K562 (cell line): ENCODE measurements around the gene DLL4. TPM values are rescaled to one million over a fixed set of nuclear protein-coding genes. Genes with fewer than 3 reads are reported as not detected.

Experiments
- ATAC-seq: fragments of 200-7000 bp; cut with Tn5 transposase; 3 replicates; pipeline ENCODE4 v1.9.1; 2020; ENCODE audit warnings: moderate library complexity
- BruUV-seq: library from RNA; stranded (reverse); fragments of 400-500 nt; replicated peaks from 2 replicates; lab custom pipeline; 2021; lab: Mats Ljungman, UMichigan
- CTCF ChIA-PET: fragments of 300-600 bp; formaldehyde crosslinking; extraction: SDS; loops from one replicate; lab custom pipeline; 2021; ENCODE audit warnings: low intra/inter-chr PET ratio; lab: Yijun Ruan, JAX
- POLR2A ChIA-PET: fragments of 300-600, 350-650 bp; sonication (Branson Sonifier 250); formaldehyde crosslinking; extraction: SDS; loops from one replicate; lab custom pipeline; 2021; ENCODE audit warnings: antibody characterized with exemption, inconsistent platforms; lab: Yijun Ruan, JAX
- DNase-seq, 4 experiments: peaks; one replicate each; pipeline versions ENCODE4 v3.0.0 to v3.0.0-alpha.2; 2011 to 2018; ENCODE audit warnings: low spot score in 3 of 4, mixed read lengths in 3 of 4; ENCODE audit errors: extremely low read depth in 1 of 4
- FAIRE-seq: peaks from 2 replicates; lab custom pipeline; 2011; peaks lifted over from hg19 to GRCh38; lab: Jason Lieb, UNC
- H2AFZ ChIP-seq: 2 replicates; pipeline ENCODE4 v1.6.0; 2011; ENCODE audit warnings: low read depth, low read length, control low read depth, inconsistent platforms
- H3K27ac ChIP-seq: fragments of 200-600 bp; 3 replicates; pipeline ENCODE4 v1.8.0; 2011; ENCODE audit warnings: low read depth, mild to moderate bottlenecking, control low read depth, inconsistent platforms, low read length, moderate library complexity, mixed read lengths; ENCODE audit errors: extremely low read depth
- H3K27me3 ChIP-seq, 2 experiments: fragments of 300-600 bp in 1 of 2; 2 replicates in 1 of 2; 3 replicates in 1 of 2; pipeline versions ENCODE4 v1.6.0 to v1.8.0; 2011; ENCODE audit warnings: inconsistent platforms in 2 of 2, low read length in 2 of 2, mild to moderate bottlenecking in 1 of 2, mixed read lengths in 1 of 2, moderate library complexity in 1 of 2; ENCODE audit not compliant: control insufficient read depth in 2 of 2, insufficient read depth in 2 of 2
- H3K36me3 ChIP-seq: fragments of 300-600 bp; 3 replicates; pipeline ENCODE4 v1.8.0; 2011; ENCODE audit warnings: mild to moderate bottlenecking, low read length, inconsistent platforms; ENCODE audit not compliant: control insufficient read depth, insufficient read depth
- H3K4me1 ChIP-seq, 2 experiments: fragments of 200-600 bp in 1 of 2; replicated peaks in 1 of 2; 2 replicates in 1 of 2; 3 replicates in 1 of 2; pipeline versions ENCODE4 v1.5.1 to v1.8.0; 2011; ENCODE audit warnings: inconsistent platforms in 2 of 2, low read length in 2 of 2, mild to moderate bottlenecking in 1 of 2, mixed read lengths in 1 of 2, moderate library complexity in 1 of 2; ENCODE audit not compliant: control insufficient read depth in 2 of 2, insufficient read depth in 2 of 2
- H3K4me2 ChIP-seq: 2 replicates; pipeline ENCODE4 v1.6.1; 2011; ENCODE audit warnings: low read length, control low read depth, inconsistent platforms, mixed read lengths; ENCODE audit not compliant: insufficient read depth
- H3K4me3 ChIP-seq: fragments of 200-600 bp; sonication (generic), shearing (Covaris generic); 2 replicates; pipeline ENCODE4 v1.5.1; 2016; ENCODE audit warnings: control low read depth, inconsistent platforms
- H3K79me2 ChIP-seq: fragments of 200-600 bp; 3 replicates; pipeline ENCODE4 v1.8.0; 2011; ENCODE audit warnings: low read length, inconsistent platforms; ENCODE audit not compliant: control insufficient read depth, insufficient read depth
- H3K9ac ChIP-seq, 2 experiments: 2 replicates each; pipeline versions ENCODE4 v1.6.0 to v1.6.1; 2011; ENCODE audit warnings: low read depth in 2 of 2, low read length in 2 of 2, control low read depth in 1 of 2, inconsistent platforms in 1 of 2, mild to moderate bottlenecking in 1 of 2, mixed read lengths in 1 of 2; ENCODE audit not compliant: insufficient read depth in 1 of 2
- H3K9me1 ChIP-seq: one replicate; pipeline ENCODE4 v1.6.0; 2011; ENCODE audit warnings: inconsistent platforms, mild to moderate bottlenecking, low read length, moderate library complexity; ENCODE audit not compliant: control insufficient read depth, insufficient read depth
- H3K9me3 ChIP-seq: replicated peaks from 2 replicates; pipeline ENCODE4 v1.5.1; 2011; ENCODE audit warnings: low read depth, low read length, inconsistent platforms; ENCODE audit not compliant: control insufficient read depth, insufficient read depth
- H4K20me1 ChIP-seq: replicated peaks from 2 replicates; pipeline ENCODE4 v1.6.1; 2011; ENCODE audit warnings: low read length, inconsistent platforms, mixed read lengths; ENCODE audit not compliant: control insufficient read depth, insufficient read depth
- CAMTA2 ChIP-seq: fragments of 250-450 bp; sonication (Bioruptor Pico); conservative IDR thresholded peaks from 2 replicates; pipeline ENCODE4 v1.5.1; 2022
- GTF2B ChIP-seq: IDR thresholded peaks from 2 replicates; pipeline ENCODE4 v1.6.1; 2011; ENCODE audit not compliant: insufficient read length; ENCODE audit errors: extremely low read depth
- MCM5 ChIP-seq: fragments of 450-650 bp; IDR thresholded peaks from 2 replicates; pipeline ENCODE4 v1.6.1; 2016; ENCODE audit warnings: low read depth
- MYBL2 ChIP-seq, 2 experiments: fragments of 450-650 bp in 1 of 2; sonication (generic) in 1 of 2; formaldehyde crosslinking in 1 of 2; IDR thresholded peaks; 2 replicates each; pipeline versions ENCODE4 v1.6.1 to v1.8.1; 2017 to 2022; ENCODE audit warnings: borderline replicate concordance in 1 of 2, inconsistent platforms in 1 of 2, low read depth in 1 of 2, mild to moderate bottlenecking in 1 of 2, missing genetic modification reagents in 1 of 2, moderate library complexity in 1 of 2
- SRSF1 ChIP-seq: fragments of 200-400 bp; formaldehyde crosslinking; IDR thresholded peaks from 2 replicates; pipeline ENCODE4 v1.6.1; 2017; ENCODE audit warnings: mild to moderate bottlenecking, low read depth, low read length, moderate library complexity
- ZNF133 ChIP-seq: fragments of 250-450 bp; sonication (Bioruptor Pico); IDR thresholded peaks from 2 replicates; pipeline ENCODE4 v1.4.0; 2020; ENCODE audit warnings: mild to moderate bottlenecking
- ZNF134 ChIP-seq: fragments of 250-450 bp; sonication (Bioruptor Pico); conservative IDR thresholded peaks from 2 replicates; pipeline ENCODE4 v1.4.0; 2020
- ZNF436 ChIP-seq: fragments of 250-450, 450-650 bp; sonication (Bioruptor Pico); formaldehyde crosslinking; IDR thresholded peaks from 2 replicates; pipeline ENCODE4 v1.7.0; 2020; ENCODE audit warnings: mild to moderate bottlenecking
- WGBS: fragments of 100-300 bp; shearing (Covaris generic); methylation state at CpG from one replicate; pipeline ENCODE4 v1.1.6; 2016; ENCODE audit warnings: low coverage, mixed read lengths; ENCODE audit not compliant: insufficient coverage; ENCODE audit errors: missing lambda C conversion rate; 5-methylcytosine and 5-hydroxymethylcytosine counted together
- in situ Hi-C: fragments of 300-500 bp; cut with MboI; formaldehyde crosslinking; loops from 4 replicates; pipeline ENCODE4 v1.15.0; 2018; ENCODE audit warnings: inconsistent platforms, mixed read lengths
- intact Hi-C: fragments of 100-400 bp; cut with micrococcal nuclease; formaldehyde crosslinking; loops from 2 replicates; pipeline ENCODE4 v1.14.2; 2022
- polyA plus RNA-seq, 8 experiments: library from polyadenylated mRNA; depleted of rRNA in 4 of 8; stranded (reverse) in 5 of 8; unstranded in 3 of 8; fragments of >200 nt; fragmentation: Nextera tagmentation in 2 of 8; fragmentation: Illumina TruSeq in 1 of 8; extraction: Ambion mirVana in 2 of 8; extraction: Trizol in 1 of 8; gene quantifications; 2 replicates each; pipeline versions ENCODE4 v1.2.1 to v1.2.3, GENCODE V29; 2011 to 2014; ENCODE audit warnings: inconsistent platforms in 1 of 8, missing spikeins in 1 of 8
- total RNA-seq, 7 experiments: library from RNA; depleted of rRNA in 6 of 7; stranded (reverse); fragments of >200 nt in 6 of 7; fragmentation: Illumina TruSeq in 2 of 7; extraction: Trizol in 2 of 7; gene quantifications; 2 replicates each; pipeline versions ENCODE4 v1.2.1 to v1.2.3, GENCODE V29; 2011 to 2021; ENCODE audit warnings: low replicate concordance in 1 of 7

Gene DLL4
- total and polyA plus RNA-seq, 9 of the 15 experiments (the other 6 are each of a cell fraction or from before 2014, with no cell fraction given): 0.04 to 1.1 (median 0.41) TPM; not detected in 1

GRCh38 chr15:40969363-40969762, 40.2 kb downstream of the DLL4 start:
- in situ Hi-C loops: no loop called here
- no peak overlapping the region for H3K9ac ChIP-seq
- peaks cover 0 to 5% of the 10 kb centered on the region in 2 experiments; a peak in 2 of 5 replicates for H3K4me1 ChIP-seq
- WGBS: 63% methylated on average over 8 of the region's 8 CpGs
- H4K20me1 ChIP-seq: no peaks in the 10 kb centered on the region
- H3K4me3 ChIP-seq: no peak overlapping the region
- no peak for ATAC-seq
- no peaks in the 10 kb centered on the region for H3K9me3 ChIP-seq
- no peak for TF ChIP-seq SRSF1
- no peak for TF ChIP-seq CAMTA2
- TF ChIP-seq GTF2B: no peak
- no peak for TF ChIP-seq ZNF436 (CRISPR knock-in tag)
- TF ChIP-seq MYBL2 (IDR thresholded peaks at IDR 0.05; ENCODE audit: low read depth): no peak
- no peak for TF ChIP-seq MYBL2 (CRISPR knock-in tag; IDR thresholded peaks at IDR 0.05; ENCODE audit: borderline replicate concordance)
- no peak for TF ChIP-seq ZNF134 (CRISPR knock-in tag)
- no peak for TF ChIP-seq MCM5
- TF ChIP-seq ZNF133: no peak
- no peak for FAIRE-seq
- no peaks in the 10 kb centered on the region for H3K36me3 ChIP-seq
- H3K4me2 ChIP-seq: no peak overlapping the region
- BruUV-seq: no TSS peak
- ChIA-PET POLR2A (interaction anchor here (1.6 kb wide), 1 partner anchor 29 kb away, joined by 4 read pairs; no protein-coding TSS in a partner anchor), CTCF (no interaction called here)
- no peak overlapping the region for H2AFZ ChIP-seq
- intact Hi-C loops: loop anchor here (5.0 kb wide), 1 partner anchor 62 kb away; no protein-coding TSS in a partner anchor
- DNase-seq: no peak
- H3K9me1 ChIP-seq: no peaks in the 10 kb centered on the region
- no peak overlapping the region for H3K27ac ChIP-seq
- H3K79me2 ChIP-seq: no peaks in the 10 kb centered on the region
- H3K27me3 ChIP-seq: no peaks in the 10 kb centered on the region; a peak in 1 of 5 replicates
